KOPT-K1 (cell line): Measurements from ENCODE around the gene GRIPAP1.
A peak's percentile ranks its signal among the peaks of the same experiment; 100 is the strongest.

Experiments
- H3K27ac ChIP-seq: fragments of 200-600 bp; sonication (generic); 2 replicates; pipeline ENCODE4 v1.5.1; 2016; ENCODE audit warnings: antibody characterized with exemption, mild to moderate bottlenecking, low read depth, low read length; ENCODE audit not compliant: poor library complexity, severe bottlenecking
- H3K36me3 ChIP-seq: fragments of 200-600 bp; sonication (generic); 2 replicates; pipeline ENCODE4 v1.5.1; 2017; ENCODE audit warnings: antibody characterized with exemption, mild to moderate bottlenecking, low read length, moderate library complexity; ENCODE audit not compliant: insufficient read depth
- H3K9me3 ChIP-seq: fragments of 200-600 bp; sonication (generic); 2 replicates; pipeline ENCODE4 v1.5.1; 2017; ENCODE audit warnings: antibody characterized with exemption, low read length, mild to moderate bottlenecking; ENCODE audit not compliant: insufficient read depth, poor library complexity, severe bottlenecking

Gene GRIPAP1

DNA sequence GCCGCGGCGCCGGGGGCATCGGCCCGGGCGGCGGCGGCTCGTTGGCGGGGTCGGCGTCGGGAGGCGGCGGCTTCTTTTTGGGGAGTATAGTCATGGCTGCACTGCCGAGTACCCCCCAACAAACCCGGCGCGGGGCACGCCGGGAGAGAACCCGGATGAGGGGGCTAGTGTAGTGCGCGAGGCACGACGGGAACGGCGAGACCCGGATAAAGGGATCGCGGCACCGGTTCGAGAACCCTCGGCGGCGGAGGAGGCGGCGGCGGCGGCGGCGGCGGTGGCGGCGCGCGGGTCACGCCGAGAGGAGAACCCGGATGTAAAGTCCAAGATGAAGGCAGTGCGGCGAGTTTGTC is 44.6 kb downstream of the GRIPAP1 start, which contains the start of gene OTUD5:
Gene OTUD5 (minus strand): TSS at position 131 of the 350 bp plus-strand sequence. CDS start 37 bp downstream, at position 94.
- no peaks in the 10 kb centered on the region for H3K9me3 ChIP-seq

DNA sequence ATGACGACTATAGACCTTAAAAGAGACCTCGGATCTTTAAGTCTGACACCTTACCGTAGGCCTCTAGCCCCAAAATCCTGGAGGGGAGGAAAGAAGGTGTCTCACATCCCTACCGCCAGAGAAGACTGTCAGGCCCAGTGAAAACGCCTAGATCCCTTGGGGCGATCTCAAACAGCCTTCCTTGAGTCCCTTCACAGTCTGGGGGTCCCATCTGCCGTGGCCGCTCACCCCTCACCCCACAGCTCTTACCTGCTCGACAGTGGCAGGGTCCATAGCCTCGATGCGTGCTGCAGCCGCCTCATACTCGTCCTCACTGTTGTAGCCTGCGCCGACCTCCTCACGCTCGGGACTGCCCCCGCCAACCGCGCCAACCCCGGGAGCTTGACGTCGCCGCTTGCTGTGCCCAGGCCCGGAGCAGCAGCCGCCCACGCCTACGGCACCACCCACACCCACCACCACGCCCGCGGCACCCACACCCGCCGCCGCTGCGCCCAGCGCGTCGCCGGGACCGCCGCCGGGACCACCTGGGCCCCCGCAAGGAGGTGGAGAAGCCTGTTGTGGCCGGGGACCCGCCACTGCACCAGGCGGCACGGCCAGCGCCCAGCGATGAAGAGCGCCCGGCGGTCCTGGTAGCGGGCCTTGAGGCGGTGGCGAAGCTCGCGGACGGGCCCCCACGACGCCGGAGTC is 45.2 kb downstream of the GRIPAP1 start:
- Histone ChIP-seq H3K9me3 (no peaks in the 10 kb centered on the region), H3K36me3 (peaks cover 31% of the 10 kb centered on the region), H3K27ac (peak overlapping the region; percentile 88)

More for the DNA sequence above, 44.6 kb downstream of the GRIPAP1 start, which contains the start of gene OTUD5:
- Histone ChIP-seq H3K36me3 (peaks cover 31% of the 10 kb centered on the region), H3K27ac (peak within 1 kb of the TSS; percentile 88)

DNA sequence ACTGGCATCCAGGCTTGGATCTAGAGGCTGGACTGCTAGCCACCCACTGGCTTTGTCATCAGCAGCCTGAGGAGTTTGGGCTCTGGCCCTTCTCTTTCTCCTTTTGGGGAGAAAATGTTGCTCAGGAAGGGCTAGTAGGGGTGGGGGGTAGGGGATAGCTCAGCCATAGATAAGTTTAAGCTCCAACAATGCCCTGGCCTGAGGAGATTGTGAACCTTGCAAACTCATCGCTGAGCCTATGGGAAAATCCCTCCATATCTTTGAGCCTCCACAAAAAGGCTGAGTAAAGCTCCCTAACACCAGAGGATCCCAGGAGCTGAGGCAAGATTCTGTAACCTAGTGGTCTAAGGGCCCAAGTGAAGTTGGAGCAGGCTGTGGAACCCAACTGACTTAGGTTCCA is 53.5 kb downstream of the GRIPAP1 start:
- H3K27ac ChIP-seq = no peak overlapping the region
- peaks cover 19% of the 10 kb centered on the region for H3K36me3 ChIP-seq
- no peaks in the 10 kb centered on the region for H3K9me3 ChIP-seq

DNA sequence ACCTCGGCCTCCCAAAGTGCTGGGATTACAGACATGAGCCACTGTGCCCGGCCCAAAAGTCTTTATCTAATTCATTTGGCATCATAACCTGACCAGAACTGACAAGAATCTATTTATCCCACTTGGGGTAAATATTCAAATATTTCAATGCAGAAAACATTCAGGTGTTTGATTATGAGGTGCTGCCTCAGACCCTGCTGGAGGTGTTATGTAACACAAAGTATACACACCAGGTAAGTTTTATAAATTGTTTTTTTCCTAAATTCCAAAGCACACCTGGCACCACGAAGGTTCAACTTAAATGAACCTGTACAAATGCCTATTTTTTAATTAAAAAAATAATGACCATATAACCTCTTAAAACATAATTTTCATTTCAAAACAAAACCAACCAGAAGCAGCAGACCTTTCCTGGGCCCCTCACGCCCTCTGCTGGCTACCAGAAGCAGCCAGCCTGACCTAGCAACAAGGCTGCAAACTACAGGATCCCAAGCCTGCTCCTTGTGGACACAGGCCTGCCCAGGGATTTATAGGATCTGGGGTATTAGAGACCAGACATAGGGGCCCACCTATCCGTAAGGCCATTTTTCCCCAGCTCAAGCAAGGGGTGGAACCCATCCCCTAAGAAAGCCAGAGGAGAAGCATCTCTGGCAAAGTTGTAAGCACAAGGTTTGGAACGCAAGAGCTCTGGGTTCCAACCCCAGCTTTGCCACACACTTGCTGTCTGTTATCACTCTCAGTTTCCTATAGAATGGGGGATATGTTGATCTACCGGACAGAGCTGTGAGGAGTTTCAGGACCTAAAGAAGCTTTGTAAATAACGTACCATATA is 56.3 kb downstream of the GRIPAP1 start:
- H3K36me3 ChIP-seq = peaks cover 23% of the 10 kb centered on the region
- no peaks in the 10 kb centered on the region for H3K9me3 ChIP-seq
- H3K27ac ChIP-seq = no peak overlapping the region

DNA sequence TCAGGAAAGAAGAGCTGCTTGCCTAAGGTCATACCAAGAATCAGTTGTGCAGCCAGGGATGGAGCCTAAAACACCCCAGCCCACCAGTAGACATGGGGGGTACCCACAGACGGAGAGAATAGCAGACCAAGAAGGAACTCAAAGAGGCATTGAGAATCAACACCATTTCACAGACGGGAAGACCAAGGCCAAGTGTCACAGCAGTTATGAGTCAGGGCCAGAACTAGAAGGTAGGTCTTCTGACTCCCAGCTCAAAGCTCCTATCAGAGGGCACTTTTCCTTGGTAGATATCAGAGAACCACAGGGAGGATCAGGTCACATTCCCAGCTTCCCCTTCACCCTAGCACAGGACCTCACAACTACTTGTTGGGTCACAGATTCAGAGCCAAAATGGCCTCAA is 59.2 kb downstream of the GRIPAP1 start:
- no peaks in the 10 kb centered on the region for H3K9me3 ChIP-seq
- no peak overlapping the region for H3K27ac ChIP-seq
- H3K36me3 ChIP-seq = peaks cover 32% of the 10 kb centered on the region

DNA sequence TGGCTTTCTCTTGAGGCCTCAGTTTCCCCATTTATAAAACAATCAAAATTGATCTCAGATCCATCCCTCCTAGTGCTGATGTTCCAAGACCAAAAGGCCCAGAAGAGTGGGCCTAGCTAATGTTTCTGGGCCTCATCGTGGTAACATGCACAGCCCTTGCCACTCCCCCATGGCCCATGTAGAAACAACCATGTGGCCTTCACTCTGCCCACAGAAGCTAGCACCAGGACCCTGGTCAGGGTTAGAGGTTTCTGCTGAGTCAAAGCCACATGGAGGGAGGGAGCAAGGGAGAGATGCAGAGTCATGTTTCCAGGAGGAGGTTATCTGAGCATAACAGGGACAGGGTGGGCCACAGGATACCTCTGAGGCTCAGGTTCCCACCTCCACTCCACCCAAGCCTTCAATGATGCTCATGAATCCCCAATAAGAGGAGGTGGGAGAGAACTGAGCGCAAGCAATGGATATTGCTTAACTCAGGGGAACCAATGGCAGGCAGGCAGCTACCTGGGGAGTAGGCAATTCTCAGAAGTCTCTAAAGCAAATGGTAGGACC is 61.6 kb downstream of the GRIPAP1 start:
- H3K36me3 ChIP-seq = peaks cover 33% of the 10 kb centered on the region
- no peak overlapping the region for H3K27ac ChIP-seq
- no peaks in the 10 kb centered on the region for H3K9me3 ChIP-seq

DNA sequence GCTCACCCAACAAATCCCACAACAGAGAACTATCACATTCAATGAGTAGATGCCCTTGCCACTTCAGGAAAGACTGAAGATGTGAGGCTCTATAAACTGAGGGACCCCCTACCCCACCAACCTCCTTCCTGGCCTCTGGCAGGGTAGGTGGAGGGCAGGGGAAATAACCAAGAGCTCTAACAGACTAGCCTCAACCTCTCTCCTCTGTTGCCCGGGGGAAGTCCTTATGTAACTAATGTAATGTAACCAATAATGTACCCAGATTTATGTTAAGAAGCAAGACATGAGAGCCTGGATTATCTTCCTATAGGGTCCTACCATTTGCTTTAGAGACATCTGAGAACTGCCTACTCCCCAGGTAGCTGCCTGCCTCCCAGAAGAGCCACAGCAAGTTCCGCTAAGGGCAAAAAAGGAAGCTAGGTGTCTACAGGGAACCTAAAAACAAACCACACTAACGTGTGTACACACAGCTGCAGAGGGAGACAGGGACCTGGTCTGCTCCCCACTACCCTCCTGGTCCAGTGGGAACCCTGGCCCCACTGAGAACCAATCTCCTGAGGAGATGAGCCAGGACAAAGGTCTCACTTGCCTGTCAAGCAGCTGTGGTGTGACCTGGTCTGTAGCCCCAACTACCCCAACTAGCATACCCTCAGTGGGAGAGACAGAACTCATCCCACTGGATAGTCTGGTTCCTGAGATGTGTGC is 62.4 kb downstream of the GRIPAP1 start:
- no peak overlapping the region for H3K27ac ChIP-seq
- no peaks in the 10 kb centered on the region for H3K9me3 ChIP-seq

DNA sequence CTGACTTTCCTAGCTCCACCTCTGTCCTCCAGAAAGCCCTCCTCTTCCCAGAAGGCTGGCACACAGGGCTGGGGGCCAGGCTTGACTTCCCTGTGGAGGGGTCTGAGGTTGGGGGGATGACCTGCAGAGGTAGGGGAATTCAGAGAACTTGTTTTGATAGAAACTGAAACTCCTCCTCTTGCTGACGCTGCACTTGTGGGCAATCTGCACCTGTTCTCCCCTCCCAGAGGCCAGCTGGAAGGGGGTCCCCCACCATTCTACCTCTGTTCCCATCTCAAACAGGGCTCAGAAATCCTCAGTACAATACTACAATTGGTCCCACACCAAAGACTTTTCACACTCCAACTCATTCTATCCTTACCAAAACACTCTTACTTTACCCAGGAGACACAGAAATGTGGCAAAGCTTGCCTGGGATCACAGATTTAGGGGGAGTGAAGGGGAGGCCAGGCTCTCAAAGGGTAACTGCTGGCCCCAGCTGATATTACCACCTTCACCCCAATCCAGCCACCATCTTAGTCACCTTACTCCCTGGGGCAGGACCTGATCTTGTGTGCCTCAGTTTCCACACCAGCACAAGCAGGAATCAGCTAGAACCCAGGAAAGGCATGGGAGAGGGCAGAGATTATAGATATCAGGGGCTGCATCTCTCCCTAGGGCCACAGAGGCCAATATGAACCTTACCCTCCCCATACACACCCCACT is 63.2 kb downstream of the GRIPAP1 start:
- Histone ChIP-seq H3K27ac (no peak overlapping the region), H3K9me3 (no peaks in the 10 kb centered on the region), H3K36me3 (peaks cover 43% of the 10 kb centered on the region)

More for the DNA sequence above, 62.4 kb downstream of the GRIPAP1 start:
- peaks cover 41% of the 10 kb centered on the region for H3K36me3 ChIP-seq

DNA sequence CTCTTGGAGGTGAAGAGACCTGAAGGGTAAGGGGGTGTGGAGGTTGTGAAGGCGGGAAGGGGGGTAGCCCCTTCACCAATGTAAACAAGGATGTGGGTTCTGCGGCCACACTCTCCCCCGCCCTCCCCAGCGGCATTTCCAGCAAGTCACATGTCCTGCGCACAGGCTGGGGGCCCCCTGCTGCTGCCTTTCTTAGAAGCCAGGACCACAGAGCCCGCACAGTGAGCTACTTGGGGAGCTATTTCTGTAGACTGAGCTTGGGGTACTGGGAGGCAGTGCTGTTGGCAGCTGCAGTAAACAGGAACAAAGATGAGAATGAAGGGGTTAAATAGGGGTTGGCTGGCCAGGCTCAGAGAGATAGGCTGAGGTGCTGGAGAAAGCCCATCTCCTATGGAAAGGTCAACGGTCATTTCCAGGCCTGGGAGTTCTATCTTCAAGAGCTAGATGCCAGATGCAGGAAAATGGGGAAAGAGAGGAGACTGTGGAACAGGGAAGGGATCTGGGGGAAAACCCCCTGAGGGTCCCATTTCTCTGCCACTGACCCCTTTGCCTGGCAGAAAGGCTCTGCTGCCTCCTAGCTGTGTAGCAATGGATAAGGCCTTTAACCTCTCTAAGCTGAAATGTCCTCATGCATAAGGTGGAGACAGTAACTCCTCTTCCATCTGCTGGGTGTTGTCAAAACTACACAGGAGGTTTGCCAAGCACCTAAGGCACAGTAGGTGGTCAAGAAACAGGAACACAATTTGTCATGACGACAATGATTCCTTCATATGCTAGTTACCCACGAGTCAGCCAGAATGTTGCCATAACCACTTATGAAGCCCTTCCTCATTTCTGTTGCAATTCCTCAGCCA is 64.8 kb downstream of the GRIPAP1 start:
- H3K27ac ChIP-seq = peak overlapping the region; percentile 49
- no peaks in the 10 kb centered on the region for H3K9me3 ChIP-seq
- H3K36me3 ChIP-seq = peaks cover 35% of the 10 kb centered on the region

DNA sequence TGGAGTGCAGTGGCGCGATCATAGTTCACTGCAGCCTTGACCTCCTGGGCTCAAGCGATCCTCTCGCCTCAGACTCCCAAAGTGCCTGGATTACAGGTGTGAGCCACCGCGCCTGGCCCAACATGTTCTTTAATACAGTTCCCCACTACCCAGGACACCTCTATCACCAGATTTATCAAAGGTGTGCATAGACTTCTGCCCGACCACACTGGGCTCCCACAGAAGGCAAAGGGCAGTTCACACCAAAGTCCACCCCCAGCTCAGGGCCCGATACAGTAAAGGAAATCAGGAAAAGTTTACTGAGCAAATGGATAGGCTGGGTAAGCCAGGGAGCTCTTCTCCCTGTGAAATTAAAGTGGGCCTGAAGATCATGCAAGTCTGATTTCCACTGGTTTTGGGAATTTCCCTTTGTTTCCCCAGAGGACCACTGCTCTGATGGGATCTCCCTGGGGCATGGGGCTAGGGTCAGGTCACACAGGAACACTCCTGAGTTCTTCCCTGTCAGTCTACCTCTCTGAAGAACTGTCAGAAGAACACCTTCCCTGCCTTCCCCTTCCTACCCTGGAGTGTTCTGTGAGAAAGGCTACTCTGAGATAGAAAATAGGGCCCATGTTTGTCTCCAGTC is 65.5 kb downstream of the GRIPAP1 start:
- Histone ChIP-seq H3K27ac (no peak overlapping the region), H3K9me3 (no peaks in the 10 kb centered on the region), H3K36me3 (peaks cover 34% of the 10 kb centered on the region)

DNA sequence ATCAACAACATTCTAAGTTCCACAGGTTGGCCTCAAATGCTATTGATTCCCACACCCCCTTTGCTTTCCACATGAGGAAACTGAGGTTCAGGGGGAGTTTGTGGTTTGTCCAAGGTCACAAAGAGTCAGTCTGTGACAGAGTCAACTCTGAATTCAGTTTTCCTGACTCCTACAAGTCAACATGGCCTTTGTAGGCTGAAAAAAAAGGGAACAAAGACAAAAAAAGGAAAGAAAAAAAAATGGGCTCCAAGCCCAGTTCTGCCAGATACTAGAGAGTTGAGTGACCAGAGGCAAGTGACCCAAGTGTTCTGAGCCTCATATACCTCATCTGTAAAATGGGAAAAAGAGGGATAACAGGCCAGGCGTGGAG is 66.8 kb downstream of the GRIPAP1 start:
- H3K36me3 ChIP-seq = peaks cover 40% of the 10 kb centered on the region
- no peak overlapping the region for H3K27ac ChIP-seq
- H3K9me3 ChIP-seq = no peaks in the 10 kb centered on the region

DNA sequence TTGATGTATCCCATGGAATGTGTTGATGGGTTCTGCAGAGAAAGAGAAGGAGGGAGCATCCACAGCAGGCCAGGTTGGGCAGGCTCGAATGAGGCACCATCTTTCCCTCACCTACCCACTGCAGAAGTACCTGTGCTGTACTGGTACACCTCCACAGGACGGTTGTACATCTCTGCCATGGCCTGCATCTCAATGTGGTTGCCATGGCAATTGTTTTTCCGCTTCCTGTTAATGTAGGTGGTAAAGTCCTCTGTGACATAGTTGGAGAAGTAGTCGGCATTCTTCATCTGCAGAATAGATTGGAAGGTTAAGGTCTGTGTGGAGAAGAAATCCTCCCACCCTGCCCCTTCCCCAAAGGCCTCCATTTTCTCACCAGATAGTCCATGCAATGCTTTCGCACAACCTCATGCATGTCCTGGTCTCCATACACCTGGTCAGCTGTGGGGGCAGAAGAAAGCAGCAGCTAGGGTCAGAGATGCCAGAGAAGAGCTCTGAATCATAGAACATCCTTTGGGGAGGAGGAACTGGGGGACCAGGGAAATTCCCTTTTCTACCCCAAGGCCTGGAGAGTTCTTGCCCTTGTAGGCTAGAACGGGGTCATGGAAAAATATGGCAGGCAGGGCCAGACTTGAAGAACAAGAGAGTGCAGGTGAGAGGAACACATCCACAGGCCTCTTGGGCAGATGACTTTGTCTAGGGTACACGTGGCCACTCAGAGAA is 67.3 kb downstream of the GRIPAP1 start:
- H3K27ac ChIP-seq = no peak overlapping the region
- H3K36me3 ChIP-seq = peaks cover 42% of the 10 kb centered on the region
- H3K9me3 ChIP-seq = no peaks in the 10 kb centered on the region

DNA sequence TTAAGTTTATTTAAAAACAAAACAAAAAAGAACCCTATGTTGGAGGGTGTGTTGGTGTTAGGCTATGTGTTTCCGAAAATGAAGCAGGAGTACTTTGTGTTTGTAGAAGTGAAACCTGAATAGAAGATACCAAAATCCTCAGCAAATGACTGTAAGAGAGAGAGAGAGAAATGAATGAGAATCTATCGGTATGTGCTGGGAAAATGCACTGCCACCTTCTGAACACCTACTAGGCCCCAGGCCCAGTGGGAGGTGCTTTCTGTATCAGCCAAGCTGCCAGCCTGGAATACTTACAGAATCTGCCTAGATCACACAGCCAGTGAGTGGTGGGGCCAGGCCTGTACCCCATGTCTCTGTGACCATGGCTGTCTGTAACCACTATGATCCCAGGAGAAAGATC is 68.3 kb downstream of the GRIPAP1 start:
- Histone ChIP-seq H3K36me3 (peaks cover 37% of the 10 kb centered on the region), H3K9me3 (no peaks in the 10 kb centered on the region), H3K27ac (no peak overlapping the region)
